CD4-positive, alpha-beta memory T cell (primary cell): ENCODE measurements around the gene LYRM4. TPM values are rescaled to one million over a fixed set of nuclear protein-coding genes. Genes with fewer than 3 reads are reported as not detected.
A peak's percentile ranks its signal among the peaks of the same experiment; 100 is the strongest.

ENCODE experiments used
- CTCF ChIA-PET: fragments of 350-600 bp; sonication (Branson Sonifier 250); formaldehyde crosslinking; loops from one replicate; lab custom pipeline; 2021; ENCODE audit warnings: inconsistent platforms; ENCODE audit not compliant: partially characterized antibody; lab: Charles Lee
- POLR2A ChIA-PET: fragments of 350-600 bp; sonication (Branson Sonifier 250); formaldehyde crosslinking; loops from one replicate; lab custom pipeline; 2021; ENCODE audit not compliant: partially characterized antibody; lab: Charles Lee
- DNase-seq, 5 donors: peaks; one replicate each; pipeline versions ENCODE4 v3.0.0 to v3.0.0-alpha.2; 2020 to 2022; ENCODE audit warnings: mixed read lengths in 1 of 5
- H3K27ac ChIP-seq: one replicate; pipeline ENCODE4 v1.7.0; 2013; ENCODE audit warnings: low read depth, low read length
- H3K27me3 ChIP-seq: 2 replicates; pipeline ENCODE4 v1.7.0; 2013; ENCODE audit warnings: mild to moderate bottlenecking, low read length, moderate library complexity; ENCODE audit not compliant: insufficient read depth
- H3K36me3 ChIP-seq: 2 replicates; pipeline ENCODE4 v1.7.0; 2013; ENCODE audit warnings: mild to moderate bottlenecking, low read length, moderate library complexity; ENCODE audit not compliant: insufficient read depth
- H3K4me1 ChIP-seq: 2 replicates; pipeline ENCODE4 v1.7.0; 2013; ENCODE audit warnings: mild to moderate bottlenecking, low read length, moderate library complexity; ENCODE audit not compliant: insufficient read depth
- H3K4me3 ChIP-seq, 2 donors: one replicate each; pipeline ENCODE4 v1.7.0; 2013; ENCODE audit warnings: low read length in 2 of 2, mild to moderate bottlenecking in 1 of 2
- H3K9me3 ChIP-seq, 2 donors: one replicate each; pipeline ENCODE4 v1.7.0; 2013; ENCODE audit warnings: low read length in 2 of 2, control low read depth in 1 of 2; ENCODE audit not compliant: control insufficient read depth in 1 of 2
- H3K27ac Mint-ChIP-seq, 7 donors: one replicate each; pipeline ENCODE4 v1.8.0; 2020 to 2021; ENCODE audit warnings: mixed read lengths in 7 of 7, mild to moderate bottlenecking in 6 of 7, inconsistent platforms in 3 of 7, moderate library complexity in 3 of 7
- H3K27me3 Mint-ChIP-seq, 2 donors: one replicate each; pipeline ENCODE4 v1.8.0; 2020 to 2021; ENCODE audit warnings: mixed read lengths in 2 of 2
- H3K36me3 Mint-ChIP-seq, 2 donors: one replicate each; pipeline ENCODE4 v1.8.0; 2020 to 2021; ENCODE audit warnings: mixed read lengths in 2 of 2, inconsistent platforms in 1 of 2, mild to moderate bottlenecking in 1 of 2
- H3K4me1 Mint-ChIP-seq, 4 donors: one replicate each; pipeline ENCODE4 v1.8.0; 2020 to 2021; ENCODE audit warnings: mixed read lengths in 4 of 4, mild to moderate bottlenecking in 1 of 4
- H3K4me3 Mint-ChIP-seq, 8 donors: one replicate each; pipeline ENCODE4 v1.8.0; 2020 to 2021; ENCODE audit warnings: mixed read lengths in 8 of 8, mild to moderate bottlenecking in 7 of 8, moderate library complexity in 6 of 8, inconsistent platforms in 3 of 8
- H3K9me3 Mint-ChIP-seq, 8 donors: one replicate each; pipeline ENCODE4 v1.8.0; 2020 to 2021; ENCODE audit warnings: mixed read lengths in 8 of 8, mild to moderate bottlenecking in 5 of 8, inconsistent platforms in 3 of 8, moderate library complexity in 1 of 8
- intact Hi-C: fragments of 100-400 bp; cut with micrococcal nuclease; formaldehyde crosslinking; loops from one replicate; pipeline ENCODE4 v1.15.1; 2023
- polyA plus RNA-seq, 2 donors: library from polyadenylated mRNA; unstranded; fragments of 300-500 nt; fragmentation: Illumina TruSeq; gene quantifications; one replicate each; pipeline ENCODE4 v1.2.3, GENCODE V29; 2021
- total RNA-seq, 2 experiments: library from RNA; stranded (reverse); gene quantifications; one replicate each; pipeline ENCODE4 v1.2.3, GENCODE V29; 2021

The LYRM4 gene
- total RNA-seq (10 to 100 TPM; 10.6 to 14.3 TPM), polyA plus RNA-seq (10 to 100 TPM; 16.2 to 26.4 TPM)

GRCh38 chr6:5260661-5261544 lies at the start of gene LYRM4, which contains the start of gene FARS2:
TSS of gene LYRM4 (minus strand) at chr6:5260950. CDS start at chr6:5260733, 217 bp downstream.
TSS of gene FARS2 (plus strand) at chr6:5261513.
- POLR2A ChIA-PET = interaction anchor here (0.5 to 2.7 kb wide), 7 partner anchors 75 to 1398 kb away, joined by 3 to 17 read pairs (median 4); partner anchors contain the start of gene RPP40

GRCh38 chr6:5308066-5308465 lies 47.3 kb upstream of the LYRM4 start:
- H3K9me3 Mint-ChIP-seq = no peaks in the 10 kb centered on the region
- H3K4me3 Mint-ChIP-seq = no peak overlapping the region
- Histone ChIP-seq H3K36me3 (no peaks in the 10 kb centered on the region), H3K9me3 (no peaks in the 10 kb centered on the region), H3K4me3 (no peak overlapping the region), H3K27ac (no peak overlapping the region), H3K4me1 (peaks cover 5% of the 10 kb centered on the region), H3K27me3 (no peaks in the 10 kb centered on the region)
- CTCF ChIA-PET = interaction anchor here (1.1 kb wide), 1 partner anchor 164 kb away, joined by 3 read pairs; no protein-coding TSS in a partner anchor
- intact Hi-C loops = no loop called here
- H3K36me3 Mint-ChIP-seq = peaks cover 0 to 5% of the 10 kb centered on the region in 2 donors
- H3K27ac Mint-ChIP-seq = no peak overlapping the region
- H3K4me1 Mint-ChIP-seq = peaks cover 6 to 25% (median 10%) of the 10 kb centered on the region in 4 donors
- no peaks in the 10 kb centered on the region for H3K27me3 Mint-ChIP-seq
- POLR2A ChIA-PET = no interaction called here
- no peak for DNase-seq

More at GRCh38 chr6:5260661-5261544, at the start of gene LYRM4, which contains the start of gene FARS2:
- Histone ChIP-seq H3K27ac (peak within 1 kb of the TSS; percentile 95), H3K9me3 (no peaks in the 10 kb centered on the region), H3K36me3 (no peaks in the 10 kb centered on the region), H3K4me3 (peak within 1 kb of the TSS; percentile 95 to 96), H3K27me3 (no peaks in the 10 kb centered on the region), H3K4me1 (peaks cover 21% of the 10 kb centered on the region)
- H3K4me1 Mint-ChIP-seq = peaks cover 18 to 40% (median 27%) of the 10 kb centered on the region in 4 donors
- intact Hi-C loops = loop anchor here (1.0 to 10.0 kb wide), 9 partner anchors 42 to 1904 kb away; partner anchors contain the start of genes CDYL, NRN1 and RREB1
- peak within 1 kb of the TSS; percentile 96 to 99 (median 99) for H3K4me3 Mint-ChIP-seq
- peak; percentile 90 to 99 (median 96) for DNase-seq
- peak within 1 kb of the TSS; percentile 99 to 100 (median 100) for H3K27ac Mint-ChIP-seq
- H3K27me3 Mint-ChIP-seq = no peaks in the 10 kb centered on the region
- H3K9me3 Mint-ChIP-seq = no peaks in the 10 kb centered on the region
- CTCF ChIA-PET = interaction anchor here (1.2 to 1.4 kb wide), 2 partner anchors 86 to 117 kb away, joined by 3 to 4 read pairs; no protein-coding TSS in a partner anchor
- H3K36me3 Mint-ChIP-seq = peaks cover 2 to 11% of the 10 kb centered on the region in 2 donors

- H3K27ac Mint-ChIP-seq = peak overlapping the region in 1 of 7 donors; percentile 84
- H3K4me1 Mint-ChIP-seq = peaks cover 16 to 32% (median 20%) of the 10 kb centered on the region in 4 donors
- no peaks in the 10 kb centered on the region for H3K27me3 ChIP-seq
- H3K36me3 ChIP-seq = no peaks in the 10 kb centered on the region
- peaks cover 15% of the 10 kb centered on the region for H3K4me1 ChIP-seq
- POLR2A ChIA-PET = no interaction called here
- no peak overlapping the region for H3K27ac ChIP-seq
- H3K9me3 ChIP-seq = no peaks in the 10 kb centered on the region
- H3K27me3 Mint-ChIP-seq = no peaks in the 10 kb centered on the region
- CTCF ChIA-PET = interaction anchor here (10.7 kb wide), 1 partner anchor 163 kb away, joined by 259 read pairs; no protein-coding TSS in a partner anchor
- H3K4me3 Mint-ChIP-seq = no peak overlapping the region
- H3K9me3 Mint-ChIP-seq = no peaks in the 10 kb centered on the region
- H3K4me3 ChIP-seq = no peak overlapping the region
- DNase-seq = no peak
- intact Hi-C loops = no loop called here
- peaks cover 0 to 5% of the 10 kb centered on the region in 2 donors for H3K36me3 Mint-ChIP-seq
These were observed 46.3 kb upstream of the LYRM4 start for GRCh38 chr6:5307058-5307457.

- POLR2A ChIA-PET = no interaction called here
These were observed 45.3 kb upstream of the LYRM4 start for GRCh38 chr6:5305968-5306626.

GRCh38 chr6:5303682-5304081 lies 42.9 kb upstream of the LYRM4 start:
- peaks cover 26% of the 10 kb centered on the region for H3K4me1 ChIP-seq
- no peaks in the 10 kb centered on the region for H3K27me3 ChIP-seq
- Mint-ChIP-seq H3K27ac (peak overlapping the region in 1 of 7 donors; percentile 61), H3K4me3 (peak overlapping the region in 3 of 8 donors; percentile 62 to 77 (median 75)), H3K4me1 (peaks cover 25 to 46% (median 38%) of the 10 kb centered on the region in 4 donors), H3K36me3 (peaks cover 0 to 5% of the 10 kb centered on the region in 2 donors), H3K9me3 (no peaks in the 10 kb centered on the region), H3K27me3 (no peaks in the 10 kb centered on the region)
- DNase-seq = no peak
- no peaks in the 10 kb centered on the region for H3K9me3 ChIP-seq
- no peak overlapping the region for H3K27ac ChIP-seq
- H3K4me3 ChIP-seq = no peak overlapping the region
- ChIA-PET CTCF (interaction anchor here (1.1 to 10.7 kb wide), 16 partner anchors 8 to 170 kb away, joined by 3 to 259 read pairs (median 7); no protein-coding TSS in a partner anchor), POLR2A (interaction anchor here (0.7 to 1.4 kb wide), 2 partner anchors 160 kb away, joined by 3 to 5 read pairs; no protein-coding TSS in a partner anchor)
- intact Hi-C loops = loop anchor here (1.0 to 2.0 kb wide), 4 partner anchors 43 to 1244 kb away; partner anchors contain the start of gene LYRM4
- no peaks in the 10 kb centered on the region for H3K36me3 ChIP-seq

More at GRCh38 chr6:5305968-5306626, 45.3 kb upstream of the LYRM4 start:
- intact Hi-C loops = no loop called here
- Mint-ChIP-seq H3K4me1 (peaks cover 23 to 40% (median 28%) of the 10 kb centered on the region in 4 donors), H3K4me3 (no peak overlapping the region), H3K27ac (no peak overlapping the region), H3K9me3 (no peaks in the 10 kb centered on the region), H3K36me3 (peaks cover 0 to 5% of the 10 kb centered on the region in 2 donors), H3K27me3 (no peaks in the 10 kb centered on the region)
- Histone ChIP-seq H3K36me3 (no peaks in the 10 kb centered on the region), H3K9me3 (no peaks in the 10 kb centered on the region), H3K4me1 (peaks cover 25% of the 10 kb centered on the region), H3K27ac (no peak overlapping the region), H3K27me3 (no peaks in the 10 kb centered on the region), H3K4me3 (no peak overlapping the region)
- no peak for DNase-seq
- CTCF ChIA-PET = interaction anchor here (1.3 to 10.7 kb wide), 2 partner anchors 8 to 162 kb away, joined by 3 to 259 read pairs; no protein-coding TSS in a partner anchor

- POLR2A ChIA-PET = interaction anchor here (1.4 kb wide), 1 partner anchor 160 kb away, joined by 5 read pairs; no protein-coding TSS in a partner anchor
- no peaks in the 10 kb centered on the region for H3K36me3 ChIP-seq
- CTCF ChIA-PET = interaction anchor here (0.7 to 10.7 kb wide), 28 partner anchors 8 to 169 kb away, joined by 3 to 259 read pairs (median 4); no protein-coding TSS in a partner anchor
- Mint-ChIP-seq H3K4me1 (peaks cover 25 to 46% (median 38%) of the 10 kb centered on the region in 4 donors), H3K9me3 (no peaks in the 10 kb centered on the region), H3K36me3 (peaks cover 0 to 3% of the 10 kb centered on the region in 2 donors), H3K27ac (peak overlapping the region in 6 of 7 donors; percentile 1 to 67 (median 63)), H3K4me3 (peak overlapping the region in 7 of 8 donors; percentile 43 to 78 (median 71)), H3K27me3 (no peaks in the 10 kb centered on the region)
- intact Hi-C loops = loop anchor here (1.0 to 2.0 kb wide), 4 partner anchors 43 to 1244 kb away; partner anchors contain the start of gene LYRM4
- H3K27me3 ChIP-seq = no peaks in the 10 kb centered on the region
- DNase-seq = peak; percentile 56 to 66 (median 62)
- no peak overlapping the region for H3K4me3 ChIP-seq
- no peaks in the 10 kb centered on the region for H3K9me3 ChIP-seq
- no peak overlapping the region for H3K27ac ChIP-seq
- peaks cover 26% of the 10 kb centered on the region for H3K4me1 ChIP-seq
These were observed 42.4 kb upstream of the LYRM4 start for GRCh38 chr6:5302995-5303622.
